ENCODE results near the gene GNB1L. TPM values are rescaled to one million over a fixed set of nuclear protein-coding genes. Genes with fewer than 3 reads are reported as not detected.

Gene GNB1L
- total RNA-seq, 2 experiments from 2014 or later: 11.9 to 12.7 TPM

DNA sequence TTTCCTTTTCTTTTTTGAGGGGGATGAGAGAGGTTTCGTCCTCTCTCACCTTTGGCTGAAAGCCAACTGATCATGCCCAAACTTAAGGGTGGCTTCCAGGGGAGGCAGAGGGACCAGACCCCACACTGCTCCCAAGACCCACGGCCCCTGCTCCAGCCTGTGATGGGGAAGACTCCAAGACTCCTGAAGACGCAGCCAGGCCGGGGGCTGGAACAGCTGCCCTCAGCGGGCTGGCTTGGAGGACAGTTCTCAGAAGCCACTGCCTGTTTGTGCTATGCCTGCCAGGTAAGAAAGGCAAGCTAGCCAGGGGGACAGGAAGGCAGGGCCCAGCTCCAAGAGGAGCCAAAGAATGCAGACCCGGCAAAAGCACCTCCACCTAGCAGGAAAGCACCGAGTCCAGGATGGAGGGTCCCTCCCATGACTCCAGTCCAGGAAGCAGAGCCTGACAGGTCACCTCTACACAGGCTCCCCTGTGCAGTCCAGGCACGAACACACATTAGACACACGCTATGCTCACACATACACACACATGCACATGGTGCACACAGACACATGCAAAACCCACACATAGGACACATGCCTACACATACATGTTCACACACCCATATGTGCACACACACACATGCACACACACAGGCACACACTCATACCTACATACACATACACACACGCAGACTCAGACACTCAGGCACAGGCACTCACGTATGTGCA, 31.3 kb downstream of the GNB1L start:
- ATAC-seq (ENCODE audit: low read depth): no peak
- Mint-ChIP-seq H3K27ac (no peak overlapping the region), H3K27me3 (no peaks in the 10 kb centered on the region), H3K36me3 (no peaks in the 10 kb centered on the region), H3K4me1 (no peaks in the 10 kb centered on the region), H3K9me3 (no peaks in the 10 kb centered on the region), H3K4me3 (no peak overlapping the region)
- DNase-seq: peak; percentile 15
- POLR2A ChIA-PET: no interaction called here

DNA sequence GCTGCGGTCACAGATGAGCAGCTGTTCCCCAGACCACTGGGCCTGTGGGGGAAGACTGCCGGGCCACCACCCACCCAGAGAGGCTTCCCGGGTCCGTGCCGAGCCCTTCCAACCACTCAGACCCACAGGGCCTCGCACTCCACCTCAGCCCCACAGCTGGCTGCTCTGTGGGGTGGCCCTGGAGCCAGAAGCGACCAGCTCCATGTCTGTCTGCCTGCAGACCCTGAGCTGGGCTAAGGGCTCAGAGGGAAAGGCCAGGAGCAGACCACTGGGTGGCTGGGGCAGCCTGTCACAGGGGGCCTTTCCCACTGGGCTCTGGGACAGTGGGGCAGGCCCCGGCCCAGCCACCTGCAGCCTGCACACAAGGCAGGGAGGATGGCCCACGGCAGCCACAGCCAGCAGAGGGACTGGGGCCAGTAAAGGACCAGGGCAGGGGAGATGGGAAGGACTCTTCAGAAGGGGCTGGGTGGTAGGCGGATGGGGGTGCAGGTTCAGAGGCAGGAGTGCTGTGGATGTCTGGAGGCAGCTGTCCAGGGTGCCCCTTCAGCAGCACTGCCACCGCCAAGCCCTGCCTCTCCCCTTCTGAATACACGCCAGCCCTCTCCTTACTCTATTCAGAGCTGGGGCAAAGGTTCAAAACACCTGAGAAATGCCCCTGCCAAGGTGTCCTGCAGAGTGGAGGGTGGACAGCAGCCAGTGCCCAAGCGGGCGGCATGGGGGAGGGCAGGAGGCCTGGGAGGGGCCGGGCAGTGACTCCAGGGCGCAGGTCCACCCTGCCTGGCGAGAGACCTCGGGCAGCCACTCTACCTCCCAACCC, 32.2 kb downstream of the GNB1L start:
- ATAC-seq (ENCODE audit: low read depth) (no peak), DNase-seq (peak; percentile 21)
- POLR2A ChIA-PET: no interaction called here
- Mint-ChIP-seq H3K4me3 (no peak overlapping the region), H3K36me3 (no peaks in the 10 kb centered on the region), H3K27ac (no peak overlapping the region), H3K27me3 (no peaks in the 10 kb centered on the region), H3K9me3 (no peaks in the 10 kb centered on the region), H3K4me1 (no peaks in the 10 kb centered on the region)

DNA sequence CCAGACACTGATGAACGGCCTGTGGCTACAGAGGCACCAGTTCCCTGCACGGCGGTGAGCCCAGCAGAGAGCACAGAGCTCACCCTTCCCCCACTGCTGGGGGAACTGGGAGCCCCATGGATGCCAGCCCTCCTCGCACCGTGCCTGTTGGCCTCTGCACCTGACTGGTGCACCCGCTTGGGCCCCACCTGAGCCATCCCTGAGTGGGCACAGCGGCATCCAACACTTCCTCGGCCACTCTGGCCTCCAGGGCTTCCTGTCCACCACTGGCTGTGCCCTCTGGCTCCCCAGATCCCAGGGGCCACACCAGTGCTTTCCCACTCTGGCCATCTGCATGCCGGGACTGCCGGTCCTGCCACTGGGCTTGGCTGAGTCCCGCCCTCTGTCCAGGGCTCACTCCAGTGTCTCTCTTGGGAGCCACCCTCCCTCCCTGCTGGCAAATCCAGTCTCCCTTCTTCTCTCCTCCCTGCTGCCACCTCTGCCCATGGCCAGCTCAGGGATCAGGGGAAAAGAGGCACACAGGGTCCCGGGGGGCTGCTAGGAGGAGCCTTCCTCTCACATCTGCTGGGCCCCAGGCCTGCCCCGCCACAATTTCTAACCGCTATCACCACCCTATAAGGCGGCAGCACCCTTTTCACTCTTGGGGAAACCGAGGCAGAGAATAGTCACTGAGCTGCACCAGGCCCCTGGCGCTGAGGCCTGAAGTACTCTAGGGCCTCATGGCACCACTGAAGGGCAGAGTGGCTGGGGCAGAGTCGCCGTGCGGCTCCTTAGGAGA, 33.0 kb downstream of the GNB1L start:
- H3K27ac Mint-ChIP-seq: no peak overlapping the region
- no peaks in the 10 kb centered on the region for H3K9me3 Mint-ChIP-seq
- no peaks in the 10 kb centered on the region for H3K36me3 Mint-ChIP-seq
- ATAC-seq (ENCODE audit: low read depth) (no peak), DNase-seq (peak; percentile 19)
- H3K4me3 Mint-ChIP-seq: no peak overlapping the region
- H3K27me3 Mint-ChIP-seq: no peaks in the 10 kb centered on the region
- H3K4me1 Mint-ChIP-seq: no peaks in the 10 kb centered on the region
- POLR2A ChIA-PET: no interaction called here

DNA sequence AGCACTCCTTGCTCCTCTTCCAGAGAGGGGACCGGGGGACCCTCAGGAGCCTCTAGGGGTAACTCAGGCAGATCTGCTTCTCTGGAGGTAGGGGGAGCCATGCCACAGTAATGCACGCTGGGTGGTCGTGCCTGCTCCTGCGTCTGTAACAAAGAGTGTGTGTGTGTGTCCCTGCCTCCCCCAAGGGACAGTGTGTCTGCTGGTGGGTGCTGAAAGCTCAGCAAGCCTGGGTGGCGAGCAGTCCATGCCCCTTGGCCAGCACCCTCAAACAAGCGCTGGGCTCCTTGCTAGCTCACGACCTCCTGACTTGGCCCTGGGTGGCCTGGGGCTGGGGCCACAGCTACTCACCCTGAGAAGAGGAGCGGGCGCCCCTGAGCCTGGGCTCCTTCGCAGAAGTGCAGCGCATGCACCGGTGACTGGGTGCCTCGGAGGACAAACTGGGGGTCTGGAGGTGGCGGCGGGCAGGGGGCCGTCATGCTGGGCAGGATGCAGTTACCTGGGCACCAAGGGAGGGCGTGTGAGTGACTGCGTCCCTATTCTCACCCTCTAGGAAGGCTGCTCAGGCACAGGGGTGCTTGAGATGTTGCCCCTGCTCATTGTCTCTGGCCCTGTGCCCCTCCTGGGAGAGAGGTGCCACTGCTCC, 33.7 kb downstream of the GNB1L start:
- POLR2A ChIA-PET: no interaction called here
- Mint-ChIP-seq H3K4me1 (peaks cover 5% of the 10 kb centered on the region), H3K36me3 (no peaks in the 10 kb centered on the region), H3K27ac (no peak overlapping the region), H3K9me3 (no peaks in the 10 kb centered on the region), H3K4me3 (no peak overlapping the region), H3K27me3 (no peaks in the 10 kb centered on the region)
- DNase-seq (peak; percentile 20), ATAC-seq (ENCODE audit: low read depth) (no peak)

- POLR2A ChIA-PET: no interaction called here
- Mint-ChIP-seq H3K27ac (no peak overlapping the region), H3K4me3 (no peak overlapping the region), H3K36me3 (no peaks in the 10 kb centered on the region), H3K27me3 (no peaks in the 10 kb centered on the region), H3K4me1 (peaks cover 7% of the 10 kb centered on the region), H3K9me3 (no peaks in the 10 kb centered on the region)
- DNase-seq (no peak), ATAC-seq (ENCODE audit: low read depth) (no peak)
Observed at GRCh38 chr22:19819911-19820879, 34.5 kb downstream of the GNB1L start.

- DNase-seq (no peak), ATAC-seq (ENCODE audit: low read depth) (no peak)
- no peaks in the 10 kb centered on the region for H3K36me3 Mint-ChIP-seq
- H3K9me3 Mint-ChIP-seq: no peaks in the 10 kb centered on the region
- POLR2A ChIA-PET: no interaction called here
- no peaks in the 10 kb centered on the region for H3K27me3 Mint-ChIP-seq
- no peak overlapping the region for H3K27ac Mint-ChIP-seq
- H3K4me1 Mint-ChIP-seq: peaks cover 7% of the 10 kb centered on the region
- H3K4me3 Mint-ChIP-seq: no peak overlapping the region
Observed at GRCh38 chr22:19819208-19819910, 35.3 kb downstream of the GNB1L start.

GRCh38 chr22:19818324-19819207, 36.1 kb downstream of the GNB1L start:
- no peaks in the 10 kb centered on the region for H3K27me3 Mint-ChIP-seq
- POLR2A ChIA-PET: no interaction called here
- DNase-seq (no peak), ATAC-seq (ENCODE audit: low read depth) (no peak)
- H3K36me3 Mint-ChIP-seq: no peaks in the 10 kb centered on the region
- H3K9me3 Mint-ChIP-seq: no peaks in the 10 kb centered on the region
- peaks cover 7% of the 10 kb centered on the region for H3K4me1 Mint-ChIP-seq
- no peak overlapping the region for H3K4me3 Mint-ChIP-seq
- H3K27ac Mint-ChIP-seq: no peak overlapping the region

GRCh38 chr22:19816372-19817119, 38.1 kb downstream of the GNB1L start:
- H3K27ac Mint-ChIP-seq: peak overlapping the region; percentile 3
- DNase-seq (no peak), ATAC-seq (ENCODE audit: low read depth) (no peak)
- peaks cover 7% of the 10 kb centered on the region for H3K4me1 Mint-ChIP-seq
- no peaks in the 10 kb centered on the region for H3K27me3 Mint-ChIP-seq
- no peaks in the 10 kb centered on the region for H3K36me3 Mint-ChIP-seq
- no peaks in the 10 kb centered on the region for H3K9me3 Mint-ChIP-seq
- no peak overlapping the region for H3K4me3 Mint-ChIP-seq
- POLR2A ChIA-PET: no interaction called here

GRCh38 chr22:19815823-19816290, 38.8 kb downstream of the GNB1L start:
- no peak overlapping the region for H3K4me3 Mint-ChIP-seq
- DNase-seq (no peak), ATAC-seq (ENCODE audit: low read depth) (peak; percentile 20)
- no peak overlapping the region for H3K27ac Mint-ChIP-seq
- no peaks in the 10 kb centered on the region for H3K36me3 Mint-ChIP-seq
- H3K27me3 Mint-ChIP-seq: no peaks in the 10 kb centered on the region
- H3K9me3 Mint-ChIP-seq: no peaks in the 10 kb centered on the region
- peaks cover 9% of the 10 kb centered on the region for H3K4me1 Mint-ChIP-seq
- POLR2A ChIA-PET: no interaction called here

- no peaks in the 10 kb centered on the region for H3K36me3 Mint-ChIP-seq
- no peak overlapping the region for H3K27ac Mint-ChIP-seq
- H3K9me3 Mint-ChIP-seq: no peaks in the 10 kb centered on the region
- H3K4me1 Mint-ChIP-seq: peaks cover 9% of the 10 kb centered on the region
- DNase-seq: no peak
- POLR2A ChIA-PET: no interaction called here
- H3K27me3 Mint-ChIP-seq: no peaks in the 10 kb centered on the region
- no peak for ATAC-seq (ENCODE audit: low read depth)
- no peak overlapping the region for H3K4me3 Mint-ChIP-seq
Observed at GRCh38 chr22:19815093-19815822, 39.4 kb downstream of the GNB1L start.
